ENCODE results near the gene UPF2. TPM values are rescaled to one million over a fixed set of nuclear protein-coding genes. Genes with fewer than 3 reads are reported as not detected.
"Not testable (repeated sequence)": the region's sequence is repeated elsewhere in the genome, so short reads cannot be mapped to it uniquely, and the experiment has no call there.

Gene UPF2
- total RNA-seq, 1 donor from 2014 or later: 41.0 TPM

GRCh38 chr10:11988924-11989323 is 53.7 kb downstream of the UPF2 start:
- no peak for DNase-seq (ENCODE audit: low spot score)
- Mint-ChIP-seq H3K4me3 (ENCODE audit: low read depth) (no peak overlapping the region), H3K36me3 (ENCODE audit: low read depth) (peaks cover 56% of the 10 kb centered on the region), H3K9me3 (no peaks in the 10 kb centered on the region), H3K27me3 (ENCODE audit: low read depth) (no peaks in the 10 kb centered on the region), H3K4me1 (ENCODE audit: low read depth) (peaks cover 13% of the 10 kb centered on the region), H3K27ac (no peak overlapping the region)
- intact Hi-C loops (cut with micrococcal nuclease): no loop called here

- Mint-ChIP-seq H3K27ac (peak overlapping the region; percentile 51), H3K4me3 (ENCODE audit: low read depth) (no peak overlapping the region), H3K9me3 (no peaks in the 10 kb centered on the region), H3K27me3 (ENCODE audit: low read depth) (no peaks in the 10 kb centered on the region), H3K4me1 (ENCODE audit: low read depth) (peaks cover 6% of the 10 kb centered on the region), H3K36me3 (ENCODE audit: low read depth) (peaks cover 44% of the 10 kb centered on the region)
- intact Hi-C loops (cut with micrococcal nuclease): loop anchor here (2.0 kb wide), 1 partner anchor 204 kb away; no protein-coding TSS in a partner anchor
- peak; percentile 50 for DNase-seq (ENCODE audit: low spot score)
Measured at GRCh38 chr10:11986593-11987216, 55.9 kb downstream of the UPF2 start.

- no peak overlapping the region for H3K4me3 Mint-ChIP-seq (ENCODE audit: low read depth)
- no peaks in the 10 kb centered on the region for H3K27me3 Mint-ChIP-seq (ENCODE audit: low read depth)
- intact Hi-C loops (cut with micrococcal nuclease): no loop called here
- no peaks in the 10 kb centered on the region for H3K9me3 Mint-ChIP-seq
- peaks cover 6% of the 10 kb centered on the region for H3K4me1 Mint-ChIP-seq (ENCODE audit: low read depth)
- H3K27ac Mint-ChIP-seq: no peak overlapping the region
- DNase-seq (ENCODE audit: low spot score): no peak
- H3K36me3 Mint-ChIP-seq (ENCODE audit: low read depth): peaks cover 41% of the 10 kb centered on the region
Measured at GRCh38 chr10:11982253-11982652, 60.4 kb downstream of the UPF2 start.

GRCh38 chr10:11975795-11976194 is 66.8 kb downstream of the UPF2 start:
- intact Hi-C loops (cut with micrococcal nuclease): no loop called here
- Mint-ChIP-seq H3K27me3 (ENCODE audit: low read depth) (no peaks in the 10 kb centered on the region), H3K36me3 (ENCODE audit: low read depth) (peaks cover 69% of the 10 kb centered on the region), H3K4me1 (ENCODE audit: low read depth) (no peaks in the 10 kb centered on the region), H3K9me3 (no peaks in the 10 kb centered on the region), H3K27ac (no peak overlapping the region), H3K4me3 (ENCODE audit: low read depth) (no peak overlapping the region)
- DNase-seq (ENCODE audit: low spot score): no peak

- H3K27me3 Mint-ChIP-seq (ENCODE audit: low read depth); intact Hi-C loops (cut with micrococcal nuclease); H3K9me3 Mint-ChIP-seq; H3K4me1 Mint-ChIP-seq (ENCODE audit: low read depth); H3K4me3 Mint-ChIP-seq (ENCODE audit: low read depth); DNase-seq (ENCODE audit: low spot score); H3K27ac Mint-ChIP-seq: not testable (repeated sequence)
- peaks cover 61% of the 10 kb centered on the region for H3K36me3 Mint-ChIP-seq (ENCODE audit: low read depth)
Measured at GRCh38 chr10:11972523-11972922, 70.1 kb downstream of the UPF2 start.

GRCh38 chr10:11962176-11962575 is 80.4 kb downstream of the UPF2 start:
- no peaks in the 10 kb centered on the region for H3K27me3 Mint-ChIP-seq (ENCODE audit: low read depth)
- peak overlapping the region; percentile 47 for H3K27ac Mint-ChIP-seq
- intact Hi-C loops (cut with micrococcal nuclease): no loop called here

GRCh38 chr10:11961771-11962170 is 80.8 kb downstream of the UPF2 start:
- H3K4me1 Mint-ChIP-seq (ENCODE audit: low read depth): no peaks in the 10 kb centered on the region
- DNase-seq (ENCODE audit: low spot score): no peak

More at GRCh38 chr10:11962176-11962575, 80.4 kb downstream of the UPF2 start:
- peaks cover 11% of the 10 kb centered on the region for H3K9me3 Mint-ChIP-seq
- no peaks in the 10 kb centered on the region for H3K4me1 Mint-ChIP-seq (ENCODE audit: low read depth)
- no peak overlapping the region for H3K4me3 Mint-ChIP-seq (ENCODE audit: low read depth)
- H3K36me3 Mint-ChIP-seq (ENCODE audit: low read depth): peaks cover 79% of the 10 kb centered on the region
- DNase-seq (ENCODE audit: low spot score): no peak

GRCh38 chr10:11959966-11960365 is 82.6 kb downstream of the UPF2 start:
- DNase-seq (ENCODE audit: low spot score): no peak
- Mint-ChIP-seq H3K36me3 (ENCODE audit: low read depth) (peaks cover 77% of the 10 kb centered on the region), H3K4me1 (ENCODE audit: low read depth) (no peaks in the 10 kb centered on the region), H3K9me3 (no peaks in the 10 kb centered on the region), H3K27ac (no peak overlapping the region), H3K27me3 (ENCODE audit: low read depth) (no peaks in the 10 kb centered on the region), H3K4me3 (ENCODE audit: low read depth) (no peak overlapping the region)
- intact Hi-C loops (cut with micrococcal nuclease): no loop called here

More at GRCh38 chr10:11961771-11962170, 80.8 kb downstream of the UPF2 start:
- H3K4me3 Mint-ChIP-seq (ENCODE audit: low read depth): no peak overlapping the region
- intact Hi-C loops (cut with micrococcal nuclease): no loop called here
- no peak overlapping the region for H3K27ac Mint-ChIP-seq
- peaks cover 76% of the 10 kb centered on the region for H3K36me3 Mint-ChIP-seq (ENCODE audit: low read depth)
- H3K27me3 Mint-ChIP-seq (ENCODE audit: low read depth): no peaks in the 10 kb centered on the region
- H3K9me3 Mint-ChIP-seq: peaks cover 7% of the 10 kb centered on the region

GRCh38 chr10:11958956-11959355 is 83.7 kb downstream of the UPF2 start:
- Mint-ChIP-seq H3K36me3 (ENCODE audit: low read depth) (peaks cover 68% of the 10 kb centered on the region), H3K27me3 (ENCODE audit: low read depth) (no peaks in the 10 kb centered on the region), H3K4me3 (ENCODE audit: low read depth) (no peak overlapping the region), H3K27ac (no peak overlapping the region), H3K9me3 (no peaks in the 10 kb centered on the region), H3K4me1 (ENCODE audit: low read depth) (no peaks in the 10 kb centered on the region)
- intact Hi-C loops (cut with micrococcal nuclease): no loop called here
- DNase-seq (ENCODE audit: low spot score): no peak

GRCh38 chr10:11951695-11952094 is 90.9 kb downstream of the UPF2 start:
- no peak for DNase-seq (ENCODE audit: low spot score)
- Mint-ChIP-seq H3K27ac (no peak overlapping the region), H3K4me1 (ENCODE audit: low read depth) (peaks cover 7% of the 10 kb centered on the region), H3K36me3 (ENCODE audit: low read depth) (peaks cover 52% of the 10 kb centered on the region), H3K27me3 (ENCODE audit: low read depth) (no peaks in the 10 kb centered on the region), H3K9me3 (no peaks in the 10 kb centered on the region), H3K4me3 (ENCODE audit: low read depth) (no peak overlapping the region)
- intact Hi-C loops (cut with micrococcal nuclease): no loop called here

GRCh38 chr10:11950325-11951018 is 92.1 kb downstream of the UPF2 start:
- Mint-ChIP-seq H3K4me3 (ENCODE audit: low read depth) (no peak overlapping the region), H3K4me1 (ENCODE audit: low read depth) (peaks cover 7% of the 10 kb centered on the region), H3K27ac (no peak overlapping the region), H3K9me3 (no peaks in the 10 kb centered on the region), H3K36me3 (ENCODE audit: low read depth) (peaks cover 45% of the 10 kb centered on the region), H3K27me3 (ENCODE audit: low read depth) (no peaks in the 10 kb centered on the region)
- DNase-seq (ENCODE audit: low spot score): no peak
- intact Hi-C loops (cut with micrococcal nuclease): no loop called here

GRCh38 chr10:11949152-11949551 is 93.5 kb downstream of the UPF2 start:
- Mint-ChIP-seq H3K27ac (peak overlapping the region; percentile 0), H3K27me3 (ENCODE audit: low read depth) (no peaks in the 10 kb centered on the region), H3K36me3 (ENCODE audit: low read depth) (peaks cover 44% of the 10 kb centered on the region), H3K4me1 (ENCODE audit: low read depth) (peaks cover 7% of the 10 kb centered on the region), H3K9me3 (no peaks in the 10 kb centered on the region), H3K4me3 (ENCODE audit: low read depth) (no peak overlapping the region)
- intact Hi-C loops (cut with micrococcal nuclease): no loop called here
- DNase-seq (ENCODE audit: low spot score): no peak

GRCh38 chr10:11946652-11947051 is 96.0 kb downstream of the UPF2 start:
- intact Hi-C loops (cut with micrococcal nuclease): no loop called here
- Mint-ChIP-seq H3K4me3 (ENCODE audit: low read depth) (no peak overlapping the region), H3K9me3 (no peaks in the 10 kb centered on the region)

More at GRCh38 chr10:11946652-11947051, 96.0 kb downstream of the UPF2 start:
- Mint-ChIP-seq H3K36me3 (ENCODE audit: low read depth) (peaks cover 36% of the 10 kb centered on the region), H3K4me1 (ENCODE audit: low read depth) (peaks cover 7% of the 10 kb centered on the region), H3K27me3 (ENCODE audit: low read depth) (no peaks in the 10 kb centered on the region), H3K27ac (no peak overlapping the region)
- no peak for DNase-seq (ENCODE audit: low spot score)

Data from activated T-helper 2 cell treated with anti-CD3 and anti-CD28 coated beads, Interferon-gamma antibody, Interleukin-2, Interleukin-4, amounts not matched to agents 10 μg/mL and 5 μg/mL and 100 μg/mL, durations not matched to agents 14 hours and 24 hours and 36 hours (primary cell).